ENCODE data around the gene ITPR1. TPM values are rescaled to one million over a fixed set of nuclear protein-coding genes. Genes with fewer than 3 reads are reported as not detected.
A peak's percentile ranks its signal among the peaks of the same experiment; 100 is the strongest.

The ITPR1 gene
- total and polyA plus RNA-seq, 12 donors = 9.7 to 40.3 (median 18.8) TPM

DNA sequence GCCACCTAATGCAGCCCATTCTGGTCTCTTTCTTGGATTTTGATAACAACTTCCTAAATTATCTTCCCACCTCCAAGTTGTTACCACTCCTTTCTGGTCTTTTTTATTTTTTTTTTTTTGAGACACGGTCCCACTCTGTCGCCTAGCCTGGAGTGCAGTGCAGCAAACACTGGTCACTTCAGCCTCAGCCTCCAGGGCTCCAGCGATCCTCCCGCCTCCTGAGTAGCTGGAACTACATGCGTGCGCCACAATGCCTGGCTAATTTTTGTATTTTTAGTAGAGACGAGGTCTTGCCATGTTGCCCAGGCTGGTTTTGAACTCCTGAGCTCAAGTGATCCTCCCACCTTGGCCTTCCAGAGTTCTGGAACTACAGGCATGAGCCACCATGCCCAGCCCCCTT is 393.3 kb downstream of the ITPR1 start:
- no peak overlapping the region for H3K27ac ChIP-seq
- peaks cover 0 to 17% (median 0%) of the 10 kb centered on the region in 9 donors for H3K4me1 ChIP-seq
- H3K9me3 ChIP-seq = peaks cover 0 to 4% (median 0%) of the 10 kb centered on the region in 11 donors
- H3K36me3 ChIP-seq = no peaks in the 10 kb centered on the region
- H3K4me3 ChIP-seq = no peak overlapping the region
- H3K27me3 ChIP-seq = no peaks in the 10 kb centered on the region
- WGBS, 2 donors = 89 to 97% methylated on average over 7 of the region's 7 CpGs
- DNase-seq = no peak
- no peak for ATAC-seq
- no peak for TF ChIP-seq CTCF (IDR thresholded peaks at IDR 0.05)
- intact Hi-C loops (cut with DNase I) = no loop called here

DNA sequence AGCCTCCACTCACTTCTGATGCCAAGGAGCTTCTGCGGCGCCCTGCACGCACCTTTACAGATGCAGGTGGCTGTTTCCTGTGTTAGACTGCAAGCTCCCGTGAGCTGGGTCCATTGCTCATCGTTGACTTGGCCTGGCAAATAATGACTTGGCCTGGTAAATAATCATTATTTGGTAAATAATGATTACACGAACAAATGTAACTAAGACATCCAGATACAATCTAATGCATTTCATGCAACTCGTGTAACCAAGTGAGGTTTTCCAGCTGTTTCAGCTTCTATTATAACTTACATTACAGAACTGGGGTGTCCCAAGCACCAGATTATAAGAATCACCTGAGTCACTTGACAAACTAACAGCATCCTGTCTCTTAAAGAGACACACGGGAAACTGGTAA is 394.0 kb downstream of the ITPR1 start:
- no peak overlapping the region for H3K4me3 ChIP-seq
- DNase-seq = no peak
- no peaks in the 10 kb centered on the region for H3K27me3 ChIP-seq
- no peak for TF ChIP-seq CTCF (IDR thresholded peaks at IDR 0.05)
- peaks cover 0 to 17% (median 0%) of the 10 kb centered on the region in 9 donors for H3K4me1 ChIP-seq
- WGBS, 2 donors = 89 to 90% methylated on average over 8 of the region's 8 CpGs
- H3K27ac ChIP-seq = no peak overlapping the region
- no peaks in the 10 kb centered on the region for H3K36me3 ChIP-seq
- intact Hi-C loops (cut with DNase I) = no loop called here
- ATAC-seq = no peak
- H3K9me3 ChIP-seq = peaks cover 0 to 4% (median 0%) of the 10 kb centered on the region in 11 donors

DNA sequence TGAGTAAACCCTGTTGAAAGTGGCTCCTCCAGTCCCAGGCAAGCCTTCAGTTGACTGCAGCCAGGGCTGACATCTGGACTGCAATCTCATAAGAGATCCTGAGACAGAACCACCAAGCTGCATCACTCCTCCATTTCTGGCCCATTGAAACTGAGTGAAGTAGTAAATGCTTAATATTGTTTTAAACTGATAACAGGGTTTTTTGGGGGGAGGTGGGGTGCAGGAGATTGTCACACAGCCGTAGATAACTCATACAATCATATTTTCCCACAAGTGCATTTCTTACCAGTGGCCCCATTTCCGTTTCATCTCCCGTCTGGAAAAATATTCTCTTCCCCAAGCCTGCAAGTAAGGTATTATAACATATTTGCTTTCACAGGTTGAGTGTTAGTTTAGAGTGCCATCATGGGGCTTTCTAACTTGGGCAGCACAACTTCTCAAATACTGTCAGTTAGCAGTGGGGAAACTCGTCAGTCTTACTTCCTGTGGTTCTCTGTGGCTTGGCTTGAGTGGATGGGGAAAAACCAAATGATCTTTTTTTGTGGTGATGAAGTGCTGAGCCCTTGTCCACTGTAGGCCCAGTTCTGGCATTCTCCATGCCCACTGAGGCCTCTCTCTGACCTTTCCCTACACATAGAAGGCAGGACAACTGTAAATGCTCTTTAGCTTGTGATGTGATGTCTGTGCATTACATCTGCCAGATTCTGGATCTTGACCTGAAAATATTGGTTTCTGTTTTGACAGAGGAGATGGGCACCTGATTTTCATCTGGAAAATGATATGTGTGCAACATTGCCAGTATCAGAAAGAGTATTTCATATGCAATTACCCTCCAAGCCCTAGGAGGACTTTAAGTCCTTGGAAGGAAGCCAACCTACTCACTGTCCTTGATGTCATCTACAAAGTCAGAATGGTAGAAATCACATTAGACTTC is 396.0 kb downstream of the ITPR1 start:
- H3K9me3 ChIP-seq = peaks cover 0 to 3% (median 0%) of the 10 kb centered on the region in 11 donors
- H3K36me3 ChIP-seq = no peaks in the 10 kb centered on the region
- peaks cover 0 to 17% (median 0%) of the 10 kb centered on the region in 9 donors for H3K4me1 ChIP-seq
- intact Hi-C loops (cut with DNase I) = no loop called here
- H3K27me3 ChIP-seq = no peaks in the 10 kb centered on the region
- peak overlapping the region in 1 of 10 donors; percentile 44 for H3K27ac ChIP-seq
- DNase-seq (no peak), ATAC-seq (peak in 2 of 8 donors; percentile 42 to 58)
- TF ChIP-seq CTCF (IDR thresholded peaks at IDR 0.05) = no peak
- WGBS, 2 donors = 80 to 94% methylated on average over 4 of the region's 4 CpGs
- H3K4me3 ChIP-seq = no peak overlapping the region

DNA sequence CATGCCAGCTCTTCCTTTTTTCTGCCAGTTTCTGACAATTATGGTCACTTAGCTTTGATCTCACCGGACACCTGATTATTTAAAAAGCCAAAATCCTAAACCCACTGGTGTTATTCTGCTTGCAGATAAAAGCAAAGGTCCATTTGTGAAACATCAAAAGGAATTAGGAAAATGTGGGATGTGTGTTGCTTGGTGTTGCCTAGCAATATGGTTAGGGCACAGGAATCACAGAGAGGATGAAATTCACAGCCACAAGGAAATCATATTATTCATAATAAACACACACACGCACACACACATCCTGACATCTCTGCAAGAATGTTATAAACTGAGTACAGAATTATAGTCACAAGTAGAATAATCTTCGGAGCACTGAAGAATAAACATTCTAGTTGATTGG is 396.7 kb downstream of the ITPR1 start:
- no peak for DNase-seq
- Histone ChIP-seq H3K36me3 (no peaks in the 10 kb centered on the region), H3K4me1 (peaks cover 0 to 17% (median 0%) of the 10 kb centered on the region in 9 donors), H3K27me3 (no peaks in the 10 kb centered on the region), H3K9me3 (peaks cover 0 to 3% (median 0%) of the 10 kb centered on the region in 11 donors), H3K4me3 (no peak overlapping the region), H3K27ac (peak overlapping the region in 1 of 10 donors; percentile 44)
- WGBS, 2 donors = 85 to 86% methylated on average over 3 of the region's 3 CpGs
- intact Hi-C loops (cut with DNase I) = loop anchor here in 1 of 10 donors (10.0 kb wide), 1 partner anchor 85 kb away; the partner anchor contains the start of gene BHLHE40
- no peak for TF ChIP-seq CTCF (IDR thresholded peaks at IDR 0.05)
- no peak for ATAC-seq

Data from heart right ventricle (tissue), 16 donors.